ENCODE data around the gene HOXA9.

- TF ChIP-seq CREB5 (CRISPR knock-in tag; IDR thresholded peaks at IDR 0.05; ENCODE audit: low read depth) (no peak), ARNTL (CRISPR knock-in tag; IDR thresholded peaks at IDR 0.05; ENCODE audit: borderline replicate concordance, low read depth) (no peak), CSRNP3 (CRISPR knock-in tag; IDR thresholded peaks at IDR 0.05) (no peak), ZNF565 (CRISPR knock-in tag; conservative IDR thresholded peaks at IDR 0.05; ENCODE audit: low read depth) (no peak)
Observed at GRCh38 chr7:27204851-27205322, 39.5 kb upstream of the HOXA9 start.
